Measurements from ENCODE around the gene TTBK1. TPM values are rescaled to one million over a fixed set of nuclear protein-coding genes. Genes with fewer than 3 reads are reported as not detected.

TTBK1 gene
- 0.03 to 0.06 TPM (median 0.03 TPM) in 5 replicates for total RNA-seq (2022; extraction: Qiagen RNA extraction)

DNA sequence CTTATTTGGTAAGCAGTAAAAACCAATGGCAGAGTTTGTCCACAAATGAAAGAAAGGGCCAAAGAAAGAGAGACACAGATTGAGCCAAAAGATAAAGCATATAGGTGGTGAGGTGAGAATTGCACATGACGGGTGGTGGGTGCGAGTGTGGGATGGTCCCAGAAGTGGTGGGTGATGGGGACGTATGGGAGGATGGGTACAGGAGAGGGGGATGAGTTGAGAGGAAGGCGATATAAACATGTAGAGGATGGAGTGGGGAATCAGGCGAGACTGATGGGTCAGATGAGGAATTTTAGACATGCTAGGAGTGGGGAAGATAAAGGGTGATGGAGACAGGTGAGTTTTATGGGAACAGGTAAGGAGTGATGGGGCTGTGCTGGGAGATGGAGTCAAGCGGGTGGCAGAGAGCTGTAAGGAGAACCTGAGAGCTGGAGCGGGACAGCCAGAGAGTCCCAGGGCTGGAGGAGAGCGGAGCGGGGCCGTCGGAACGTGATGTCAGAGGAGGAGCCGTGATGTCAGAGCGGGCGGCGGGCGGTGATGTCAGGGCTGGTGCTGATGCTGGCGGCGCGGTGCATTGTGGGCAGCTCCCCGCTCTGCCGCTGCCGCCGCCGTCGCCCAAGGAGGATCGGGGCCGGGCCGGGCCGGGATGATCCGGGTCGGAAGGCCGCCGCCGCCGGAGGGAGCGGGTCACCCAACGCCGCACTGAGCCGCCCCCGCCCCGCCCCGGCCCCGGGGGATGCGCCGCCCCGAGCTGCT is at the start of gene TTBK1:
Gene TTBK1 (plus strand): TSS at position 574 of the 756 bp plus-strand sequence. CDS start 3,180 bp downstream, outside the sequence.

DNA sequence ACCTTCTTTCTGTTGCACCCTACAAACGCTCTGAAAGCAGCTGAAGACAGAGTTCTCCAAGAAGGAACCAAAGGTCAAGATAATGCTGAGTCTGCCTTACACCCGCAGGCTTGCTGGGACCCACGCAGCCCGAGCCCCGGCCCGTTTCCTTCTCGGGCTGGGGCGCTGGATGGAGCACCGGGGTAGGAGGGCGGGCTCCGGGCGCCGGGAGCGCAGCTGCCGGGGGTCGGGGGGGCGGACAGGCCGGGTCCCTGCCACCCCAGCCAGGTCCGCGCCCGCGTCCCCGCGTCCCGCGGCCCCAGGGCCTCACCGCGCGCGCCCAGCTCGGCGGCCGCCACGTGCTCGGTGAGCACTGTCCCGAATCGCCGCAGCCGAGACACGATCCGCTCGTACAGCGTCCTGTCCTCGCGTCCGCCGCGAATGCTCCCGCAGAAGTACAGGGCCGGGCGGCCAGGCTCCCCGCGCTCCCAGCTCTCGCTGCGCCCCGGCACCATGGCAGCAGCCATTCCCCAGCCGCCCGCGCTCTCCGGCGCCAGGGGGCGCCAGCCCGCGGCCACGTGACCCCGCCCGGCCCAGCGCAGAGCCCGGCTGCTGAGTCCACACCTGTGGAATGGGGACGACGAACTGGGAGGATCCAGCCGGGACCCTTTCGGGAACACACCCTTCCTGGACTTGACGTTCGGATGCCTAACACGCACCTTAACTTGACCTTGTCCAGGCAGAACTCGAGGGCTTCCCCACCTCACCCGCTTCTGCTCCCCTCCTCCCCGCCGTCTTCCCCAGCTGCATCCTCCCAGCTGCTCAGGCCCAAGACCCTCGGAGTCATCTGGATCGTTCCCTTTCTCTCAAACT is 14.1 kb upstream of the TTBK1 start, which contains the start of gene DNPH1:
Gene DNPH1 (minus strand): TSS at position 531 of the 852 bp plus-strand sequence. CDS start 25 bp downstream, at position 506.

DNA sequence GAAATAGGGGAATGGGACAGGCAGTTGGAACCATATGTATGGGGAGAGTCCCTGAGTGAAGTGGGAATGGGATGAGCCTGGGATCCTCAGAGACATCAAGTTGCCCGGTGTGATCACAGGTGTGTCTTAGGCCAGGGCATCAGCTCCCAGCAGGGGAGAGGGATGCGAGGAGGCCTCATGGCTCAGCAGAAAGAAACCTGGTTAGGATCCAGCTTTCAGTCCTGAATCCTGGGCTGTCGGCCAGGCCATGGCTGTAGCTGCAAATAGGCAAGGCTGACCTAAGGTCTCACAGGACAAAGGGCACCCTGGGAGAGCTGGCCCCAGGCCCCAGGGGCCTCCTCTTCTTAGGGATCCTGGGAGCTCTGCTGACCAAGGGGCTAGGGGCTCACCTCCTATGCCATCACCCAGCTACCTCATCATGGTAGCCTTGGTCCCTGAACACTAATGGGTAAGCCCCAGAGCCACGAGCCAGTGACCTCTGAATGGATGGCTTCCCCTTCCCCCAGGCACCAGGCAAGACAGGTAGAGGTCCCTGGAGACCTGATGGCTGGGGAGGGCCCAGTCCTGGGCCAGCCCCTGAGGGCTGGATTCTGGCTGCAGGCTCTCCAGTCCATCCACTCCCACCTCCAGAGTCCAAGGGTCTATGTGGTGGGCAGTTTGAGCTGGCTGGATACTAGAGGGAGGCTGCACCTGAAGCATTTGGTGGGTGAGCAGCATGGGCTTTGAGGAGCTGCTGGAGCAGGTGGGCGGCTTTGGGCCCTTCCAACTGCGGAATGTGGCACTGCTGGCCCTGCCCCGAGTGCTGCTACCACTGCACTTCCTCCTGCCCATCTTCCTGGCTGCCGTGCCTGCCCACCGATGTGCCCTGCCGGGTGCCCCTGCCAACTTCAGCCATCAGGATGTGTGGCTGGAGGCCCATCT is 54.6 kb downstream of the TTBK1 start, which contains the start of gene SLC22A7:
Gene SLC22A7 (plus strand): TSS at position 617 of the 921 bp plus-strand sequence. CDS start 99 bp downstream, at position 716.

DNA sequence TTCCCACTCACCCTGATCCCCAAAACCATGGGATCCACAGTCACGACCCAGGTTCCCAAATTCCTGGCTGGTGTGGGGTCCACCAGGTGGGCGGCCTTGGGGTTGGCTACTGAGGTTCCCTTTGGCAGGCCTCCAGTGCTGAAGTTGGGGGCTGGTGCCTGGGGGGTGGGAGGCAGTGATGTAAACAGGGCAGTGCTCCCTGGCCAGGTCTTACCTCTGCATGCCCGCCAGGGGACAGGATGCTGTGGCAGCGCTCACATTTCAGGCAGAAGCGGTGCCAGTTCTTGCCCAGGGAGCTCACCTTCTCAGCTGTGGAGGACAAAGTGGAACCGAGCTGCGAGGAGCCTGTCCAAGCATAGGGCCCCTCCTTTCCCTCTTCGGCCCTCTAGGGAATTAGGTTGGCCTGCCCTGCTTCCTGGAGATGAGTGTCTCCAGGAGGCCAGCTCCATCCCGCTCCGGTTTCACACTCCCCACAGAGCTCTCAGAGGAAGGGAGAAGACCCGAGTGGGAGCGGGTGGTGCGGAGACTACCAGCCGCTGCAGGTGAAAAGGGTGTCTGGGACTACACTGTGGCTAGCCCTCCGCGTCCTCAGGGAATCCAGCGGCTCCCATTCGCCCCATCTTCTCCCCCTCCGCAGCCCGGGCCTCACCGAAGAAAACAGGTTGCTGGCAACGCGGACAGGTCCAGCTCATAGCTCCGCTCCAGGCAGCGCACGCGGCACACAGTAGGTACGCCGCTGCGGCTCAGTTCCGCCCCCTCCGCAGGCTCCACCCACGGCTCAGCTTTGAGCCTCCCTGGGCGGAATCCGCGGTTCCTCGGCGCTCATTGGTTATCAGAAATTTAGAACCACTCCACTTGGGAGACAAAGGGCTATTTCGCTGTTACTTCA is 65.1 kb downstream of the TTBK1 start, which contains the start of gene CRIP3:
Gene CRIP3 (minus strand): TSS at position 726 of the 889 bp plus-strand sequence. CDS start 34 bp downstream, at position 692.

Other genes starting within 250 kb of the TTBK1 start
- 85.6 to 93.3 TPM (median 91.2 TPM) in 5 replicates for gene MEA1, start 229.5 kb upstream of the TTBK1 start, total RNA-seq (2022; extraction: Qiagen RNA extraction)
- 26.2 to 31.1 TPM (median 27.7 TPM) in 5 replicates for gene KLHDC3, start 229.2 kb upstream of the TTBK1 start, total RNA-seq (2022; extraction: Qiagen RNA extraction)
- 64.4 to 75.1 TPM (median 68.5 TPM) in 5 replicates for gene RRP36, start 221.9 kb upstream of the TTBK1 start, total RNA-seq (2022; extraction: Qiagen RNA extraction)
- 6.8 to 9.0 TPM (median 7.6 TPM) in 5 replicates for gene CUL7, start 189.6 kb upstream of the TTBK1 start, total RNA-seq (2022; extraction: Qiagen RNA extraction)
- 56.1 to 62.9 TPM (median 57.9 TPM) in 5 replicates for gene MRPL2, start 184.0 kb upstream of the TTBK1 start, total RNA-seq (2022; extraction: Qiagen RNA extraction)
- 6.7 to 8.1 TPM (median 7.3 TPM) in 5 replicates for gene KLC4, start 183.8 kb upstream of the TTBK1 start, total RNA-seq (2022; extraction: Qiagen RNA extraction)
- 3.7 to 5.2 TPM (median 4.8 TPM) in 5 replicates for gene PTK7, start 167.2 kb upstream of the TTBK1 start, total RNA-seq (2022; extraction: Qiagen RNA extraction)
- gene SRF, start 72.2 kb upstream of the TTBK1 start, total RNA-seq (2022; extraction: Qiagen RNA extraction): 12.5 to 17.2 TPM (median 16.3 TPM) in 5 replicates
- gene CUL9, start 61.3 kb upstream of the TTBK1 start, total RNA-seq (2022; extraction: Qiagen RNA extraction): 5.8 to 9.8 TPM (median 8.5 TPM) in 5 replicates
- gene DNPH1, start 14.0 kb upstream of the TTBK1 start, total RNA-seq (2022; extraction: Qiagen RNA extraction): 77.7 to 112 TPM (median 101 TPM) in 5 replicates
- gene SLC22A7, start 54.8 kb downstream of the TTBK1 start, total RNA-seq (2022; extraction: Qiagen RNA extraction): not detected in 5 replicates
- 0.27 to 0.62 TPM (median 0.37 TPM) in 5 replicates for gene CRIP3, start 65.3 kb downstream of the TTBK1 start, total RNA-seq (2022; extraction: Qiagen RNA extraction)
- gene ZNF318, start 126.2 kb downstream of the TTBK1 start, total RNA-seq (2022; extraction: Qiagen RNA extraction): 3.9 to 5.4 TPM (median 4.7 TPM) in 5 replicates
- gene ABCC10, start 184.1 kb downstream of the TTBK1 start, total RNA-seq (2022; extraction: Qiagen RNA extraction): 6.0 to 11.5 TPM (median 9.5 TPM) in 5 replicates
- gene DLK2, start 212.1 kb downstream of the TTBK1 start, total RNA-seq (2022; extraction: Qiagen RNA extraction): 5.6 to 9.0 TPM (median 8.9 TPM) in 5 replicates
- 15.3 to 19.5 TPM (median 17.9 TPM) in 5 replicates for gene TJAP1, start 234.1 kb downstream of the TTBK1 start, total RNA-seq (2022; extraction: Qiagen RNA extraction)